Measurements from ENCODE around the gene SLC13A2.

DNA sequence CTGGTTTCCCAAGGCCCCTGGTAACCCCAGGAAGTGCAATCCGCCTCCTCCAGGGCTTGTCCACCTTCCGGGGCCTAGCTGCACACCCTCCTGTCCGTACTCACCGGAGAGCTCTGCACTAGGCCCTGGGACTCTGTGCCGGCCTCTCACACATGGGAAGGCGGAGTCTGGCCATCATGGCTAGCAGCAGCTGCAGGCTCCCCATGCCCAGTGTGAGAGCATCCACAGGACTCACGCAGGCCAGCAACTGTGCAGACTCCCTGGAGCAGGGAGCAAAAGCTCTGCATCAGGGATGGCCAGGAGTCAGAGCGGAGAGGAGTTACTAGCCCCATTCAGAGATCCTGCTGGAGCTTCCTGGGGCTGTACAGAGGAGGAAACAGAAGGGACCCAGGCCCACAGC, 52.9 kb downstream of the SLC13A2 start:
- TF ChIP-seq, protein P1, sequence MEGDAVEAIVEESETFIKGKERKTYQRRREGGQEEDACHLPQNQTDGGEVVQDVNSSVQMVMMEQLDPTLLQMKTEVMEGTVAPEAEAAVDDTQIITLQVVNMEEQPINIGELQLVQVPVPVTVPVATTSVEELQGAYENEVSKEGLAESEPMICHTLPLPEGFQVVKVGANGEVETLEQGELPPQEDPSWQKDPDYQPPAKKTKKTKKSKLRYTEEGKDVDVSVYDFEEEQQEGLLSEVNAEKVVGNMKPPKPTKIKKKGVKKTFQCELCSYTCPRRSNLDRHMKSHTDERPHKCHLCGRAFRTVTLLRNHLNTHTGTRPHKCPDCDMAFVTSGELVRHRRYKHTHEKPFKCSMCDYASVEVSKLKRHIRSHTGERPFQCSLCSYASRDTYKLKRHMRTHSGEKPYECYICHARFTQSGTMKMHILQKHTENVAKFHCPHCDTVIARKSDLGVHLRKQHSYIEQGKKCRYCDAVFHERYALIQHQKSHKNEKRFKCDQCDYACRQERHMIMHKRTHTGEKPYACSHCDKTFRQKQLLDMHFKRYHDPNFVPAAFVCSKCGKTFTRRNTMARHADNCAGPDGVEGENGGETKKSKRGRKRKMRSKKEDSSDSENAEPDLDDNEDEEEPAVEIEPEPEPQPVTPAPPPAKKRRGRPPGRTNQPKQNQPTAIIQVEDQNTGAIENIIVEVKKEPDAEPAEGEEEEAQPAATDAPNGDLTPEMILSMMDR (IDR thresholded peaks at IDR 0.05) = no peak
- TF ChIP-seq TCF7L2 (IDR thresholded peaks at IDR 0.05; ENCODE audit: low read depth, low read length) = no peak
- TF ChIP-seq SIN3A (IDR thresholded peaks at IDR 0.05; ENCODE audit: borderline replicate concordance, insufficient read depth, low read depth, low read length) = no peak
- TF ChIP-seq, protein P2, sequence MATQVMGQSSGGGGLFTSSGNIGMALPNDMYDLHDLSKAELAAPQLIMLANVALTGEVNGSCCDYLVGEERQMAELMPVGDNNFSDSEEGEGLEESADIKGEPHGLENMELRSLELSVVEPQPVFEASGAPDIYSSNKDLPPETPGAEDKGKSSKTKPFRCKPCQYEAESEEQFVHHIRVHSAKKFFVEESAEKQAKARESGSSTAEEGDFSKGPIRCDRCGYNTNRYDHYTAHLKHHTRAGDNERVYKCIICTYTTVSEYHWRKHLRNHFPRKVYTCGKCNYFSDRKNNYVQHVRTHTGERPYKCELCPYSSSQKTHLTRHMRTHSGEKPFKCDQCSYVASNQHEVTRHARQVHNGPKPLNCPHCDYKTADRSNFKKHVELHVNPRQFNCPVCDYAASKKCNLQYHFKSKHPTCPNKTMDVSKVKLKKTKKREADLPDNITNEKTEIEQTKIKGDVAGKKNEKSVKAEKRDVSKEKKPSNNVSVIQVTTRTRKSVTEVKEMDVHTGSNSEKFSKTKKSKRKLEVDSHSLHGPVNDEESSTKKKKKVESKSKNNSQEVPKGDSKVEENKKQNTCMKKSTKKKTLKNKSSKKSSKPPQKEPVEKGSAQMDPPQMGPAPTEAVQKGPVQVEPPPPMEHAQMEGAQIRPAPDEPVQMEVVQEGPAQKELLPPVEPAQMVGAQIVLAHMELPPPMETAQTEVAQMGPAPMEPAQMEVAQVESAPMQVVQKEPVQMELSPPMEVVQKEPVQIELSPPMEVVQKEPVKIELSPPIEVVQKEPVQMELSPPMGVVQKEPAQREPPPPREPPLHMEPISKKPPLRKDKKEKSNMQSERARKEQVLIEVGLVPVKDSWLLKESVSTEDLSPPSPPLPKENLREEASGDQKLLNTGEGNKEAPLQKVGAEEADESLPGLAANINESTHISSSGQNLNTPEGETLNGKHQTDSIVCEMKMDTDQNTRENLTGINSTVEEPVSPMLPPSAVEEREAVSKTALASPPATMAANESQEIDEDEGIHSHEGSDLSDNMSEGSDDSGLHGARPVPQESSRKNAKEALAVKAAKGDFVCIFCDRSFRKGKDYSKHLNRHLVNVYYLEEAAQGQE (IDR thresholded peaks at IDR 0.05; ENCODE audit: insufficient read depth in 1 of 2, low read depth in 2 of 2, low read length in 1 of 2) = no peak
